HG03108 (cell line): ENCODE data around the gene OSBPL9.
"Not testable (repeated sequence)": the region's sequence is repeated elsewhere in the genome, so short reads cannot be mapped to it uniquely, and the experiment has no call there.

ENCODE experiments used
- ATAC-seq: cut with Tn5 transposase; IDR thresholded peaks from one replicate; pipeline ENCODE4 v1.9.1; 2021; ENCODE audit warnings: moderate library complexity; ENCODE audit not compliant: unreplicated experiment

Gene OSBPL9

DNA sequence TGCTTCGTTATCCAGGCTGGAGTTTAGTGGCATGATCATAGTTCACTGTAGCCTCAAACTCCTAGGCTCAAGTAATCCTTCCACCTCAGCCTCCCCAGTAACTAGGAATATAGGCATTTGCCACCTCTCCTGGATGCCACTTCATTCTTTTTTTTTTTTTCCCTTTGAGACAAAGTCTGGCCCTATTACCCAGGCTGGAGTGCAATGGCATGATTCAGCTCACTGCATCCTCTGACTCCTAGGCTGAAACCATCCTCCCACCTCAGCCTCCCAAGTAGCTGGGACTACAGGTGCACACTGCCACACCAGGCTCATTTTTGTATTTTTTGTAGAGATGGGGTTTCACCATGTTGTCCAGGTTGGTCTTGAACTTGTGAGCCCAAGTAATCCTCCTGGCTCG, 19.3 kb downstream of the OSBPL9 start:
- no peak for ATAC-seq

DNA sequence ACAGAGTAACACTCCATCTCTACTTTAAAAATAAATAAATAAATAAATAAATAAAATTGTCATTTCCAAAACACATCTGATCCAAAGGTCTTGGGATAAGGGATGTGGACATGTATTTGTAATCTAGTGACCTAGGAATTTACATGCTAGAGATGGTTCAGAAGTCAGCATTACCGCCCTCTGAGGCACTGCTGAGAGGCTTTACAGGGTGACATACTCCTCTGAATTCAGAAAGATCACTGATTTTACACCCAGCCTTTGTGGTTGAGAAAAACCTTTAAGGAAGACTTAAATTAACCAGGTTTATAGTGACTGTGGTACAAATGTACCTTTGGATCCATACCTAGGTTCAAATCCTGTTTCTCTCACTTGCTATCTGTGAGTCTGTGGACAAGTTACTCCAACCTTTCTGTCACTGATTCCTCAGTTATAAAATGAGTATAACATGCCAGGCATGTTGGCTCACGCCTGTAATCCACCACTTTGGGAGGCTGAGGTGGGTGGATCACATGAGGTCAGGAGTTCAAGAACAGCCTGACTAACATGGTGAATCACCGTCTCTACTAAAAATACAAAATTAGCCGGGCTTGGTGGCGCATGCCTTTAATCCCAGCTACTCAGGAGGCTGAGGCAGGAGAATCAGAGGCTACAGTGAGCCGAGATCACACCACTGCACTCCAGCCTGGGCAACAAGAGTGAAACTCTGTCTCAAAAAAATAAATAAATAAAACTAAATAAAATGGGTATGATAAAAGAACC, 20.1 kb downstream of the OSBPL9 start:
- no peak for ATAC-seq

DNA sequence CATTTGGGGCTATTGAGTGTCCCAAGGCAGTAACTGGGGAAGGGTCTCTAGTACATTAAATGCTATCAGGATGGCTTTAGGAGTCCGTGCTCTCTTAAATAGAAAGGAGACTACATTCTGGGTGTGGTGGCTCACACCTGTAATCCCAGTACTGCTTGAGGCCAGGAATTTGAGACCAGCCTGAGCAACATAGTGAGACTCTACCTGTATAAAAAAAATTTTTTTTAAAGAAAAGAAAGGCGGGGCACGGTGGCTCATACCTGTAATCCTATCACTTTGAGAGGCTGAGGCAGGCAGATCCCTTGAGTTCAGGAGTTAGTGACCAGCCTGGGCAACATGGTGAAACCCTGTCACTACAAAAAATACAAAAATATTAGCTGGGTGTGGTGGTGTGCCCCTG, 21.5 kb downstream of the OSBPL9 start:
- ATAC-seq, result no peak

DNA sequence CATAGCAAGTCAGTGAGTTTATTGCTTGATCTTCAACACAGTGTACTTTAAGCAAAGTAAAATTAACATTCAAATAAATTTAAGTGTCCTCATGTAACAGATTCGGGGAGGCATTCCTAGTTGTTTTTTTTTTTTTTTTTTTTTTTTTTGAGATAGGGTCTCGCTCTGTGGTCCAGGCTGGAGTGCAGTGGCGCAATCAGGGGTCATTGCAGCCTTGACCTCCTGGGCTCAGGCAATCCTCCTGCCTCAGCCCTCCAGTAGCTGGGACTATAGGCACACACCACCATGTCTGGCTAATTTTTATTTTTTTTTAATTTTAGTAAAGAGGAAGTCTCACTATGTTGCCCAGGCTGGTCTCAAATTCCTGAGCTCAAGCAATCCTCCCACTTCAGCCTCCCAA, 22.8 kb downstream of the OSBPL9 start:
- no peak for ATAC-seq

GRCh38 chr1:51641096-51641495, 24.2 kb downstream of the OSBPL9 start:
- no peak for ATAC-seq

DNA sequence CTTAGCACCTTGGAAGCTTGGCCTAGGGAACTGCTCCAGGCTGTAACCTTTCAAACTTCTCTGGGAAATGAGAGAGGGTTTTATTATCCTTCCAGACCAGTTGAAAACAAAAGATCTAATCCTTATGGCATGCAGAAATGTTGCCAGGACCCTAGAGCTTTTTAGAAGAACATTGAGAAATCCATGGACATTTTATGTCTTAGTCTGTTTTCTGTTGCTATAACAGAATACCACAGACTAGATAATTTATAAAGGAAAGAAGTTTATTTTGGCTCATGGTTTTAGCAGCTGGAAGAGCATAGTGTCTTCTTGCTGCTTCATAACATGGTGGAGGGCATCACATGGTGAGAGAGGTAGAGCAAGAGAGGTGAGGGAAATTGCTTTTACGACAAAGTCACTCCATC, 25.8 kb downstream of the OSBPL9 start:
- no peak for ATAC-seq

DNA sequence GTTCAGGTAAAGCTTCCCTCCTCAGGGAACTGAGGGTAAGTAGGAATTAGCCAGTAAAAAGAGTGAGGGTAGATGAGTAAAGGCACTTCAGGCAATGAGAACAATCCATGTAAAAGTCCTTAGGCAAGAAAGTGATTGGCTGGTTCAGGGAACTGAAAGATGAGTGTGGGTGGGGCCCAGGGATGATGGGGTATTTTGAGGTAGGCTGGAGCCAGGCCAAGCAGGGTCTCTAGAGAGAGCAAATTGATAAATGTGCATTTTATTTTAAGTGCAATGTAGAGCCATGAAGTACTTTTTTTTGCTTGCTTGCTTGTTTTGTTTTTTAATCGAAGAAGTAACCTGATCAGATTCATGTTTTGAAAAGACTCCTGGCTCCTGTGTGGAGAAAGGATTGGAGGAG, 26.5 kb downstream of the OSBPL9 start:
- ATAC-seq, result no peak

- no peak for ATAC-seq
Measured at GRCh38 chr1:51644020-51644419, 27.1 kb downstream of the OSBPL9 start.

GRCh38 chr1:51644533-51645197, 27.8 kb downstream of the OSBPL9 start:
- ATAC-seq, result no peak

GRCh38 chr1:51646592-51646991, 29.7 kb downstream of the OSBPL9 start:
- ATAC-seq, result not testable (repeated sequence)

- no peak for ATAC-seq
Measured at GRCh38 chr1:51648180-51649109, 31.6 kb downstream of the OSBPL9 start.

GRCh38 chr1:51649593-51650091, 32.8 kb downstream of the OSBPL9 start:
- ATAC-seq, result no peak

DNA sequence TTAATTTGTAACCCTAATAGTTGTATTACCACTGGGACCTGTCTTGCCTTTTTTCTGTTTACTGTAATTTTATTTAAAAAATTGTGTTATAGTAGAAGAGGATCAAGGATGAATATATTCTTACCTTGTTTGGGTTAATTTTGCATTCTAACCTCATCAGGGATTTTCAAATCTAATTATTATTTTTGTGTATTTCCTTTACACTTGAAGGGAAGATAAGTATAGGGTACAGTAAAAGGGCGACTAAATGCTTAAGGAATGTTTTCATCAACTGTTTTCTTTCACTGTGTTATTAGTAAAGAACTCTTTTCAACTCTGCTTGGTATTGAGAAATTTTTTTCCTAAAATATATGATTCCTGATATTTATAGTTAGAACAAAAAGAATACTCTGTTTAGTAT, 33.3 kb downstream of the OSBPL9 start:
- ATAC-seq, result no peak

GRCh38 chr1:51651552-51651942, 34.7 kb downstream of the OSBPL9 start:
- ATAC-seq, result no peak

GRCh38 chr1:51652599-51652998, 35.7 kb downstream of the OSBPL9 start:
- ATAC-seq, result no peak

- no peak for ATAC-seq
Measured at GRCh38 chr1:51653127-51653526, 36.2 kb downstream of the OSBPL9 start.

DNA sequence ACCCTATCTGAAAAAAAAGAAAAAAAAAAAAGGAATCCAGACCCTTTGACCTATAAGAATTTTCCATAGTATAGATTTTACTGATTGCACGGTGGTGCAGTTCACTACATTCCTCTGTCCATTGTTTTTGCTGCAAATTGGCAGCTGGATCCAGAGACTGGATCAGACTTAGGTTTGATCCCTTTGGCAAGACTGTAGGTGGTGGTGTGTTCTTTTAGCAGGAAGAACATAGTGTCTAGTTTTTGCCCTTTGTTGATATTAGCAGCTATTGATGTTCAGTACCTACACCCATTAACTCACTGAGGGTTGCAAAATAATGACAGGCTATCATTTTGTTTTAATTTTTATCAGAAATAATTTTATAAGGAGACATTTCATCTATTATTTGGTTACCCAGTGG, 37.1 kb downstream of the OSBPL9 start:
- ATAC-seq, result no peak

- no peak for ATAC-seq
Measured at GRCh38 chr1:51656374-51656773, 39.5 kb downstream of the OSBPL9 start.

GRCh38 chr1:51660580-51660979, 43.7 kb downstream of the OSBPL9 start:
- ATAC-seq, result no peak

- no peak for ATAC-seq
Measured at GRCh38 chr1:51661081-51661518, 44.2 kb downstream of the OSBPL9 start.

- ATAC-seq, result no peak
Measured at GRCh38 chr1:51663105-51663504, 46.2 kb downstream of the OSBPL9 start.
